HG03064 (cell line): ENCODE data around the gene GPRIN3.

ENCODE experiments used
- ATAC-seq: cut with Tn5 transposase; IDR thresholded peaks from one replicate; pipeline ENCODE4 v1.9.1; 2021; ENCODE audit warnings: low read depth; ENCODE audit not compliant: unreplicated experiment

The GPRIN3 gene

DNA sequence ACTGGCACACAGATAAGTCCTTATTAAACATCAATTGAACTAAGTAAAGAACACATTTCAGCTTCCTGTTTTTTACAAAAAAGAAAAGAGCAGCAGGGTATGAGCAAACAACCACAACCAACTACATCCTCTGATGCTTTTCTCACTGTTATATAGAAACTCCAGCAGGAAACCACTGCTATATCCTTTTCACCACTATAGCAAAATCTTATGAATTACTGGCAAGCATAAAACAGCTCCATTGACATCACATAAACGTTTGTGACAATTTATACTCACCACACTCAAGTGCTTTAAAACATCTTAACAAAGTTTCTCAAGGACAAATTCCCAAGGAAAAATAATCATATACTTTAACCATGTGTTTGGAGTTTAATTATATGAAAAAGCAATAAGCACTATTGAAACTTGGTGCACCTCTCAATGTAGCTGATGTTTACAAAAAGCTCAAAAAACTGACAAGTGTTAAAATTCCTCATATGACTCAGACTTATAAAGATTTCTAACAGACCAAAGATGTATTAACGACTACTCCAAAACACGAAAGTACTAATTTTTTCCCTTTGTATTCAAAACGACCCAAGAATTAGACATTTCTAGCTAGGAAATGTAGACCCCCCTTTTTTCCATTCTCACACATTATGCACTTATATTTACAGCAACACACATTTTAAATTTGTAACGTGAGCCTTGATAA is 12.9 kb downstream of the GPRIN3 start:
- peak; percentile 82 for ATAC-seq

DNA sequence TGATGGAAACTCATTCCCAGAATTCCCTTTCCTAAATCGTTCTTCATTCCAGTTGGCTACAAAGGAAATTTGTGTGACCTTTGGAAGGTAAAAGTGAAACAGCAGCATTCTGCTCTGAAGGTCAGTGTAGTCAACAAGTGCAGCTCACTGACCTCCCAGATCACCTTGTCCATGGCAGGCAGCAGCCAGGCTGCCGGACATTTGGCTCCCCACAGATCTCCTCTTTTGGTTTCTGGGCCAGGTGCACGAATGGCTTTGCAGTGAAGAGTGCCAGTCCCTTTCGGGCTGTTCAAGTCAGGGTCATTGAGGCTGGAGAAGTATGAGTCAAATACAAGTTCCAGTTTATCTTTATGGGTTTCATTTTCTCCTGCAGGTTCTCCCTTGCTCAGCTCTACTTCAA is 14.3 kb downstream of the GPRIN3 start:
- no peak for ATAC-seq

DNA sequence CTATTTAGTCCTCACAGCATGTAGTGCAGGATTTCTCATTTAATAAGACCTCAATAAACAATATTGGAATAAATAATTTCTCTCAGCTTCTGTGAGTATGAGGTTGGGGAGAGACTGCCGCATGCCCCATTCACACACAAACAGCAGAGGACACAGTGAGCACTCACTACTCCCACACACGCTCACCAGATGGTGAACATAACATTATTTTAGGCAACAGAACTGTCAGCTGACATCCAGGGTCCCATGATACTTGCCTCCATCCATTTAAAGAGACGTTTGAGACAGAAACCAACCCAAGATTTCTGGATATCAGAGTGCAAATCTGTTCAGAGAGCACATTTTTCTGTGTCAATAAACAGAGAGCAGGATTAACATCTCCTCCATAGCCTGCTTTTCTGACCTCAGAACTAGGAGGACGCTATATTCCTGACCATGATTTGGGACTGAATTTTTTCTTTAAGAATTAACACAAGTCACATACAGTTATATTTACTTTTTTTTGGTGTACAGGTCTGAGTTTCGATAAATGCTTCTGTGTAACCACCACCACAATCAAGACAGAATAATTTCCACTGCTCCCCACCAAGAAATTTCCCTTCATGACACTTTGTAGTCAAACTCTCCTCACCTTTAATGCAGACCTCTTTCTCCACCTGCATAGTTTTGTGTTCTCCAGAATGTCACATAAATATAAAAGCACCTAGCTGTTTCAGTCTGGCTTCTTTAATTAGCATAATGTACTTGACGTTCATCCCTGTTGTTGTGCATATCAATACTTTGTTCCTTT is 16.7 kb downstream of the GPRIN3 start:
- ATAC-seq, result no peak

DNA sequence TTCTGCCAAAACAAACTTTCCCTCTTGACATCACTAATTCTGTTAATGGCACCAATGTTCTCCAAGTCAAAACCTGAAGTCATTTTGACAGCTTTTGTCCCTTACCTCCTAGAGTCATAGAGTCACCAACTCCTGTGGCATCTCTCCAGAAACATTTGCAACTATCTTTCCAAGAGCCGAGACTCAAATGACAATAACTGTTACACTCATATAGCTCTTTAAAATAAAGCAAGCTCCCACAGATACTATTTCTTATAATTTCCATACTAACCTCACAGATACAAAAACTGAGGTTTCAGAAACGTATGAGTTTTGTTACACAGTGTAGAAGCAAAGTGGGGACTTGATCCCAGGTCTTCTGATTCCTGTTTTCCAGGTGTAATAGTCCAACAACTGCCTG is 18.3 kb downstream of the GPRIN3 start:
- no peak for ATAC-seq

DNA sequence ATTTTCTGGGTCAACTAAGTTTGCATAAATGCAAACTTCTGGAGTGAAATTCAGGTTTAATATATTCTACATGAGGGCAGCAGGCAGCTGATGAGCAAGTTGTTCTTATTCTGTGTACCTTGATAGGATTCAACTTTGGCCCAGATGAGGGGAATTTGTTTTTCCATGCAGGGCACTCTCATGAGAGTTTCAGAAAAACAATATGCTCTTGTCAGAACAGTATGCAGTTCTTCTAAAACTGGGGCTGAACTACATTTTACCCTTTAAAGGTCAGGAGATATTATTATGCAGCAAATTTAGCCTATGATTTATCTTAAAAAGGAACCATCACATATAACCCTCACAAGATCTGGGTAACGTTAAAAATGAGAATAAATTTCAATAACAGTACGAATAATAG is 19.2 kb downstream of the GPRIN3 start:
- ATAC-seq, result no peak

DNA sequence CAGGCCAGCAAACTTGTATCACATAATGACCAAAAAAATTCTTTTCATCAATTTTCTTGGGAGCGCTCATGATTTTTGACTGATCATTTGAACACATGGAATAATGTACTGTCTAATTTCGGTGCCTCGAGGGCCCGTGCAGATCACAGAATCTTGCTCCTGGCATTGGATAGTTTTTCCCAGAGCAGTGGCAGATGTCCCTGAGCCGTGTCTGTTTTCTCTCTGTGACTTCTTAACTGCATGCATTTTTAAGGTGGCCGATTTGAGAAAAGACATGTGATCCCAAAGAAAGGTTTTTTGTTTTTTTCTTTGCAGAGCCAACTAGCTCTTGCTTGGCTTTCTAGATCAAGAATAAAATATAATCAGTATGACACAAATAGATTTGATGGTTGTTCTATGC is 19.7 kb downstream of the GPRIN3 start:
- ATAC-seq, result no peak

DNA sequence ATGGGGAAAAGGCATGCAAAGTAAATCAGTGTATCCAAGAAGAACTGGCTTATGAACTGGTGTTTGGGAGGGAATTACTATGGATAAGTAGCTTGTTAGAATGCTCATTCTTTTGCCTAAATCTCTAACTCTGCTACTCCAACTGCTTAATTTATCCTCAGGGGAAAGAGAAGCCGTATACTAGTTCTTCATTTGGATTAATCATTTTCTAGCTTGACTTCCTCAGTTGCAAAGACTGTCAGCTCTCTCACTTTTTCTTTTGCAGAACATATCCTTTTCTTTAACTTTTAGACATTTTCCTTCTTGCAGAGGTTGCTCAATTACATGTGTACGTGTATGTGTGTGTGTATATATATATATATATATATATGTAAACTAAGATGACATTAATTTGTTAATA is 21.9 kb downstream of the GPRIN3 start:
- peak; percentile 66 for ATAC-seq

DNA sequence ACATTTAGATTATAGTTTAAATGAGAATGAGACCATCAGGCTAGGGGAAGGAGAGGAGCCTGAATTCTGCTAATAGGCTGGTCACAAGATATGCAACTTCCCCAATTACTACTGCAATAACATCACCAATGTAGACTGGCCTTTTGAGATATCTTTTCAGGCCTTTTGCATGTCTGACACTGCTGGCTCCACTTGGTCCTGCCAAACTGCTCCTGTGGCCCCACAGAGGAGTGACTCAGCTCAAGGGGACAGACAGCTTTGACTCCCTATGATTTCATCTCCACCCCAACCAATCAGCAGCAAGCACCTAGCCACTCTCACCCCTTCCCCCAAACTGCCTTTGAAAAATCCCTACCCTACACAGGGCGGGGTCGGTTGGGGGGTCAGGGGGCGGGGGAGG is 22.8 kb downstream of the GPRIN3 start:
- no peak for ATAC-seq

DNA sequence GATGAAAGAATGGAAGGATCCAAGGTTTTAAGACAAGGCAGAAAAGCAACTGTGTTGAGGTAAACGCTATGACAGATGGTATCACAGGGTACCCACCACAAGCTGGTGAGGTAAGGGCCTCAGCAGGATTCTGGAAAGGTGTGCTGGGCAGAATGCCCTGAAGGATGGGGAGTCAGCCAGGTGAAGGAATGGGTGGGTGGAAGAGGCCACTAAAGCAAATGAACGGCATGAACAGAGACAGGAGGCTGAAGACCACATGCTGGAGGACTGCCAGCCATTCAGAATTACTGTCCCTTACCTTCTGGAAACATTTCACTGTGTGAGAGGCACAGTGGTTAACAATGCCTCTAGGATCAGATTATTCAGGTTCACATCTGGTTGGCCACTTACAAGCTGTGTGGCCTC is 23.6 kb downstream of the GPRIN3 start:
- ATAC-seq, result no peak

DNA sequence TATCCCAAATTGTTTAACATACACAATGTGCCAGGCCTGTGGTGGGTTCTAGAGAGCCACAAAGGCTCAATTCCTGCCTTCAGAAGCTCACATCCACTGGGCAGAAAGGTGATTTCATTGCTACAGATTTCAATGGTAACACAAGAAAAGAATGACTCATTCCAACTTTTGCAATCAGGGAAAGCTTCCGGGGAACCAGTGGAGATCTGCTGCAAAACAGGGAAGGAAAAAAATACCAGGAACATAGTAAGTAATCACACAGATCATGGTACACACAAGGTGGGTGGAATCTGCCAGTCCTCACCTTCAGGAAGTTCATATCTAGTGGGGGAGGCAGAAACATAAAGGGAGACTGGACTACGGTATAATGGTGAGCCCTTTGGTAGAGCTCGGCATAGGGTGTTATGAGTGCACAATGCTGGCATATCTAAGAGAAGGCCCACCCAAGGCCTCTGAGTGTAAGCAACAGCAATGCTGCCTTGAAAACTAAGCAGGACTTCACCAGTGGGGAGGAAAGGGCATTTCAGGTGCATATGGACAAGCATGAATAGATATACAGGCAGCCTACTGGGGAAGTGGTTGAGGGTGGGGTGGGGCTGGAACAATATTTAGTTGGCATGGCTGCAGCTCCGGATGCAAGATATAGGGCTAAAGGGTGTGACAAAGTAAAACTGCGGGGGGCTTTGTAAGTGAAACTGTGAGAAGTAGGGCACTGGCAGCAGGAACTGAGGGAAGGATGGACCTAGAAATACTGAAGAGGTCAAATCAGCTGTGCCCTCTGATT is 24.2 kb downstream of the GPRIN3 start:
- no peak for ATAC-seq

DNA sequence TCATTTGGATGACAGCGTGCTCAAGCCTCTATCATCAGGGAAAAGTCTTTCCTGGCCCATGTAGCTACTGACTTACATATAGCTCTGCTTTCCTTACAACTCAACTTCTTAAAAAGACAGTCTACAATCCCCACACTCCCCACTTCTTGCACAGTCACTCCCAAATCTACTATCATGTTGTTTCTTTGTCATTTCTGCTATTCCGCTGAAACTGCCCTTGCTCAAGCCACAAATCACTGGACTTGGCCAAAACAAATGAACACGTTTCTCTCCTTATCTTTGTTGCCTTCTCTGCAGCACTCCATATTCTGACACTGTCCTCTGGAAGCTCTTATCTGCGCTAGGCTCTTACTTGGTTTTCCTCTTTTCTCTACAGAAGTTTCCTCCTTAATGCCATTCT is 28.2 kb downstream of the GPRIN3 start:
- ATAC-seq, result no peak

DNA sequence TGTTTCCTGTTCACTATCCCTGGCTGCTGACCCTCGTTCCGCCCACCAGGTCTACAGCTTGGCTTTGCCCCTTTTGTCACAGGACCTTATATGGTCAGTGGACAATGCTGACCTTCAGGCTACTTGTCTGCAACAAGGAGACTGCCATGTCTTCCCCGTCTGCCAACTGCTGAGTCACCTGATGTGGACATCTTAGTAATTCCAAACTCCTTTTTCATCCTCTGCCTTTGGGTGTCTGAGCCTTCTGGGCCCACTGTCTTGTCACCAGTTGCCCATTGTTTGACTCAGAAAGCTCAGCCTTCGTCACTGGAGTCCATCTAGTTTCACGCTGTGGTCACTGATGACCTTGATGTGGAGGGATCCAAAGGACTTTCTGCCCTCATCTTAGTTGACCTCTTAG is 30.2 kb downstream of the GPRIN3 start:
- ATAC-seq, result no peak

DNA sequence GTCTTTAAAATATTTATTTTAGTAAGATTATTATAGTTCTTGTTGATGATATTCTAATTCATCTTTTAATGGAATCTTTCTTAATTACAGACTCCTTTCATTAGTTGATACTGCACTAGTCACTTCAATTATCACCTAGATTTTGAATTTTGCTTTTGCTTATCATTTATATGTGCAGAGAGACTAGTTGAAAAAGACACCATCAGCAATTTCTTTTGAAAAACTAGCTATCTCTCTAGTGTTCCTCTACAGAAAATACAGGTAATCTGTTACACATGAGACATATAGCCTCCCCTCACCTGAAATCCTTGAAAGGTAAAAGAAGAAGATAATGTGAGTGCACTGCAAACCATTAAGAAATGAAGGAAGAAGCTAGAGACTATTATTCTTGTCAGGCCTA is 31.3 kb downstream of the GPRIN3 start:
- no peak for ATAC-seq

DNA sequence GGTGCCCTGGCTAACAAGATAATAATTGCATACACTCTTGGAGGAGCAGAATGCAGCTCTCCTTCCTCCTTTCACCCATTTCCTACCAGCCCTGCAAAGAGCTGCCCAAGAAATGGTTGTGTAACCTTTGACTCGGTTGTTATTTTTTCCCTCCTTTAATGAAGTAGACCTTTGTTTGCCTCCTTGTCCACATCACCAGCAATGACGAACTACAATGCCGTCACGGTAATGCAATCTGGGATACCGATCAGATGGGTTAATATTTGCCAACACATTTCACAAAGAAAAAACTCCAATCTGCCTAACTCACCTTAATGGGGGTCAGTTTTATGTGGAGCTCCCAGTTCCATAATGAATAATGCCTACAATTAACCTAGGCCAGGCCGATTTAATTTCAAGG is 32.0 kb downstream of the GPRIN3 start:
- ATAC-seq, result no peak

DNA sequence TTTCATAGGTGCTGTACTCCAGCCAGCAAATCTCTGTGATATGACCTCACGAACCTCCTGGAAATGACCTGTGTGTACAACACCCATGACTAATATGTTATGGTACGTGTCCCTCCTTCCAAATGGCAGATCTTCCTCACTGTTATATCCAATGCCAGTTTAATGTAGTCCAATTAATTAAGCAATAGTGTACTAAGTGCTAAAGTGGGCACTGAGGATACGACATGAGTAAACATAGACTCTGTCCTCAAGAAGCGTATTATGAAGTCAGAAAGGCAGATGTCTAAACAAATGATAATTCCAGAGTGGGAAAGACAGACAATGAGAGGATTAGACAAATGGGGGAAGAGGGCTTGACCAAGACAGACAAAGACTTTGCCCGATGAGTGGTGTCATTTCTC is 33.9 kb downstream of the GPRIN3 start:
- ATAC-seq, result no peak

DNA sequence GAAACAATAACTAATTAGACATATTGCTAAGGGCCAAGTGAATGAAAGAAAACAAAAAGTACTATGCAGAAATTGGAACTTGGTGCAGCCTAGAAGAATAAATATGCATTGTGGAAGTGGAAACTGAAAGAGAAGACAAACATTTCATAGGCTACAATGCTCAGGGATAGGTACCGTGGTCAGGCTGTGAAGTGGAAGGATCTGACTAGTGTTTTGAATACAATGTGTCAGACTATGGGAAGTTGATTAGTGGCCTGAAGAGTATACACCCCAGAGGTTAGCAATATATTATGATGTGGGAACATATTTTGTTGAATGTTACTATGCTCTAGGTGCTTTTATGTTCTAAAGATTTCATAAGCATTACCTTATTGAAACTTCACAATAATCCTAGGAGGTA is 36.8 kb downstream of the GPRIN3 start:
- ATAC-seq, result no peak

DNA sequence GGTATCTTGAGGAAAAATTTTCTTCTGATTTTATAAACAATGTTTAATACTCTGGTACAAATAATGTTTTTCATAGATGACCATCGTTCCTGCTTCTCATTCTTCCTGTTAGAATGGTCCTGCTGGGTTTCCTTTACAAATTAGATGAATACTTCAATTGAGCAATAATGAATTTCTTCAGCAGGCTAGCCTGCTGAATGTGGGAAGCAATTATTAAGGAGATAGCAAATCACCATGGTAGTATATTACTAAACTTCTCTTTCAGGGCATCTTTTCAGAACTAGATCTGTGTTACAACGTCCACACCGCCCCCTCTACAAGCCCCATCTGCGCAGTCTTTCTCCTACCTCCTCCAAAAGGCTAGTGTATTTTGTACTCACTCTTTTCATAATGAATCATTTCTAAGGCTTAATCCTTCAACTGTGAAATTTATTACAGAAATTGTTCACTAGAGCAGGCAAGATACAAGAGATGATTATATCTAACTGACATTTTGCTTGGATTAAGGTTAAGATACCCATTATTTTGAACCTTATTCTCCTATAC is 38.4 kb downstream of the GPRIN3 start:
- ATAC-seq, result no peak

DNA sequence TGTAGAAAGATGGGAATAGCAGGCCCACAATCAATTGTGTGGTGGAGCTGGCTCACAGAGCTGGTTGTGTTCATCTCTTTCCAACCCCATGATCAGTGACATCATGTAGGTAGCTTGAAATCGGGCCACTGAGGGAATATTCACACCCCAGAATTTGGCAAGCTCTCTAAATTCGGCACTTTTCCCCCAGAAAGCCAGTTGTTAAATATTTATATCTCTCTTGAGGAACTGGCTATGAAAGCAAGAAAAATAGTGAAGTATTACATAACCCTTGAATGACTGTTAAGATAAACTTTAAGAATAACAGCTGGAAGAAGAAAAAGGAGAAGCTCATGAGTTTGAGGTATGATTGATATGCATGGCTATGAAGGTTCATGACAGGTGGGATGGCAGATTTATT is 38.9 kb downstream of the GPRIN3 start:
- ATAC-seq, result no peak

DNA sequence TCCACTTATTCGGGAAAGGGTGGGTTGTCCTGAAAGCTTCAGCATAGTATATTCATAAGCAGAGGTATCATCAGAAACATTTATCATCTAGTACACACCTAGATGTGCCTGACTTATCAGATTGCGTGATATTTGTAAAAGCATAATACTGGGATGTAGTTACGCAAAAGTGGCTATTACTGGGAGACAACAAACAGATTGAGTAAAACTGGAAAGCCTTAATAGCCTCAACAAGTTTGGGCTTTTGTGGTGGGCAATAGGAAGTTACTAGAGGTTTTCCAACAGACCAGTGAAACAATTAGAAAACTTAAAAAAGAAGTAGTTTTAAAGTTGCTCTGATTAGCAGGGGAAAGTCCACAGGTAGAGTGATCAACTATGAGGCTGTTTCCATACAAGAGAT is 39.8 kb downstream of the GPRIN3 start:
- ATAC-seq, result no peak

DNA sequence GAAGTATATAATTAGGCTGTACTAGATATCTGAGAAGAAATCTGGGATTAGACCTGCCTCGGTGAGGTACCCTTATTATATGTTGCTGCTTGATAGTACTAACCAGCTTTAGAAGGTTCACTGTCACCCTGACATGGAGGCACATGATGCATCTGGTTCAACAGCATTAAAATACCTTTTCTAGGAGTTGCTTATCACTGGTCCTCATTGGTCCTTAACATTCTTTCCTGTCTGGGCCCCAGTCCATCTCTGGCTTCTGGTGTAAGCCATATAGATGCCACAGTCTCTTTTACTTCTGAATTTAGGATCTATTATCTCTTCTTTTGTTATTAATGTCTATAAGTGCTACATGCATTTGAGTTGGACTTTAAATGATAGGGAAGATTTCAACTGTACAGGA is 40.2 kb downstream of the GPRIN3 start:
- no peak for ATAC-seq

DNA sequence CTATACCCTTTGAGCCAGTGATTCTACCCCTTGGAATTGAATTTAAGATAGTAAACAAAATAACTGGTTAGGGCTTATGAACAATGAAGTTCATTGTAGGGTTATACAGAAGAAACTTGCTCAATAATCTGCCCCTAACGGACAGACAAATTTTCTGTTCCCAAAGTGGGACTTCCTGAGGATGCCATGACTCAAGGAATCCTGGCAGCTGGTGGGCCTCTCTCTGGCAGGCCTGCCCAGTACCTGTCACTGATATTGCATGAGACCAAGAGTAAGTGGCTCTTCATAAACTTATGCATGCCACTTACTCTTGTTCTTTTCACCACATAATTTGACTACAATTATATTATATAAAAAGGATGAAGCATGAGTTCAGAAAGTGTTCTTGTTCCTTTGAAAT is 41.5 kb downstream of the GPRIN3 start:
- no peak for ATAC-seq
